GM19463 (cell line): ENCODE data around the gene PPP4R3C.
A peak's percentile ranks its signal among the peaks of the same experiment; 100 is the strongest.
"Not testable (repeated sequence)": the region's sequence is repeated elsewhere in the genome, so short reads cannot be mapped to it uniquely, and the experiment has no call there.

ENCODE experiments used
- ATAC-seq: cut with Tn5 transposase; IDR thresholded peaks from one replicate; pipeline ENCODE4 v1.9.1; 2021; ENCODE audit warnings: mild to moderate bottlenecking, moderate library complexity; ENCODE audit not compliant: unreplicated experiment

The PPP4R3C gene

DNA sequence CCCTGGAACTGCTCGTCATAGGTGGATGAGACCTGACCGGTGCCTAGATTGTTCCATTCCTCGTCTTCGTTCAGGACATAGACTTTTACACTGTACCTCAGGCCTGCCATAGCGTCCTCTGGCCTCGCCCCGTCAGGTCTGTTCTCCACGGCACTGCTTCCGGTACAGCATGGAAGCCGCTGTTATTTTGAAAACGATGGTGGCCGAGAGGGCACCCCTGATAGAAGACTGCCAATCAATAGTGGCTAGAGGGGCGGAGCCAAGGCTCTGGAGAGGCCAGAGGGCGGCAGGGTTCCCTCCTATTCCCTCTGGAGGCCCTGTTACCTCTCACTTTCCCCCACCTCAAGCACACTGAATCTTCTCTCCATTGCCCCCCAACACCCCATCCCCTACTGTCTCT lies at the start of gene PPP4R3C:
Gene PPP4R3C (minus strand): TSS at position 155 of the 400 bp plus-strand sequence. CDS start 45 bp downstream, at position 110.
- no peak for ATAC-seq

DNA sequence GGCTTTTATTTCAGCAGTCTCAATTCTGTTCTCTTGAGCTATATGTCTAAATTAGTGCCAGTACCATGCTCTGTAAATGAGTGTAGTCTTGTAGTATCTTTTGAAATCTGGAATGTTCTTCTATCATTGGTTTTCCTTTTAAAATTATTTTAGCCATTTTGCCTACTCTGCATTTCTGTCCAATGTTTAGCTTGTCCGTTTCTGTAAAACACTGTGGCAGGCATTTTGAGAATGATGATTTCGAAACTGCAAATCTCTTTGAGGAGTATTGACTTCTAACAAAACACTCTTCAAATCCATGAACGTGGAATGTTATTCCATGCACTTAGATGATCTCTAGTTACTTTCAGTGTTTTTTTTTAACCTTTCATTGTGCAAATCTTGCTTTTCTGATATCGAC lies 28.3 kb upstream of the PPP4R3C start:
- ATAC-seq: no peak

DNA sequence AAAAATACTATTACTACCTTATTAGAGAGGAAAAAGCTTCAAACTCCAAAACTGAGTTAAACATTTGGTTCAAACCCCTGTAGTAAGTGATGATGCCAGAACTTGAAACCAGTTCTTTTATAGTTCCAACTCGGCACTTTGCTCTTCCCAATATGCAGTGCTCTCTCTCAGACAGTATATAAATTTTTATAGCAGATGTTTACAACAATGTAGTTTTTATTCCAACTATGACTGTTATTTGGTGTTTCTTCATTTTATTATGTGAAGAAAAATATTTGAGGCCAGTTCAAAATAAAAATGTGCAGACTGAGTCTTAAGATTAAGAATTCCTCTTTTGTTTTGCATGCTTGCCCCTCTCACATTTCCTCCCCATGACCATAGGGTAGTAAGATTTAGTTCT lies 2.9 kb upstream of the PPP4R3C start:
- no peak for ATAC-seq

DNA sequence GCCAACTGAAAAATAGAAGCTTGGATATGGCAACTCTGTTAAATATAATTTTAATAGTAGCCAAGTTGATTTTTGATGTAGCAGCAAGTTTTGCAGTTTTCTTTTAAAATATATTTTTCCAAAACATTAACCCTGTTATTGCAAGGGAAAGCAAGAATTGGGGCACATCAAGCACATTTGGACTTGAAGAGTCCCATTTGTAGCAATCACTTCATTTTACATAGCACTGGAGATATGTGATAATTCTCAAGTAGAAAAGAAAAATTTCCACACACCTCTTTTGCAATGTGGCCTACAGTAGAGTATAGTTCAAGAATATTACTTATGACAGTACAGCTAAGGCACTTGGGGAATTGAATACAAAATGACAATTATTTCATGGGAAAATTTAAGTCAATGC lies 1.9 kb upstream of the PPP4R3C start:
- no peak for ATAC-seq

DNA sequence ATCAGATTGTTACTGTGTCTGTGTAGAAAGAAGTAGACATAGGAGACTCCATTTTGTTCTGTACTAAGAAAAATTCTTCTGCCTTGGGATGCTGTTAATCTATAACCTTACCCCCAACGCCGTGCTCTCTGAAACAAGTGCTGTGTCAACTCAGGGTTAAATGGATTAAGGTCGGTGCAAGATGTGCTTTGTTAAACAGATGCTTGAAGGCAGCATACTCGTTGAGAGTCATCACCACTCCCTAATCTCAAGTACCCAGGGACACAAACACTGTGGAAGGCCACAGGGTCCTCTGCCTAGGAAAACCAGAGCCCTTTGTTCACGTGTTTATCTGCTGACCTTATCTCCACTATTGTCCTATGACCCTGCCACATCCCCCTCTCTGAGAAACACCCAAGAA lies 4.0 kb downstream of the PPP4R3C start:
- ATAC-seq: not testable (repeated sequence)

DNA sequence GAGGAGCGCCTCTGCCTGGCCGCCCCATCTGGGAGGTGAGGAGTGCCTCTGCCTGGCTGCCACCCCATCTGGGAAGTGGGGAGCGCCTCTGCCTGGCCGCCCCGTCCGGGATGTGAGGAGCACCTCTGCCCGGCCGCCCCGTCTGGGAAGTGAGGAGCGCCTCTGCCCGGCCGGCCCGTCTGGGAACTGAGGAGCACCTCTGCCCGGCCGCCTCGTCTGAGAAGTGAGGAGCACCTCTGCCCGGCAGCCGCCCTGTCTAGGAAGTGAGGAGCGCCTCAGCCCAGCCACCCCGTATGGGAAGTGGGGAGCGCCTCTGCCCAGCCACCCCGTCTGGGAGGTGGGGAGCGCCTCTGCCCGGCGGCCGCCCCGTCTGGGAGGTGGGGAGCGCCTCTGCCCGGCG lies 4.6 kb downstream of the PPP4R3C start:
- not testable (repeated sequence) for ATAC-seq

DNA sequence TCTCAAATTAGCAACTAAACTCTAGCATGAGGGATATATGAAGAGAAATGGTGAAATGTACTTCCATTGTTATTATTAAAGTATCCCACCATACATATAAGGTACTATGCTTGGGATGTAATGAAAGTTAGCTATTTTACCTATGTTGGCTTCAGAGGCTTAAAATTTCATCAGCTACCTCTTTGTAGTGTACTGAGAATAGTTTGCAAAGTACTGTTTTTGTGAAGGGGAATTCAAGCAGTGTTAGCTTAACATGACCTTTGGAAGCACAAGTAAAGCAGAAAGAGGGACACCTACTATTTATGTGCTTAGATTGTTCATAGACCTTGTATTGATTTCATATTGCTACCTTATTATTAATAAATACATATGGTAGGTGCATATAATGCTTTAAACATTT lies 11.8 kb downstream of the PPP4R3C start:
- no peak for ATAC-seq

DNA sequence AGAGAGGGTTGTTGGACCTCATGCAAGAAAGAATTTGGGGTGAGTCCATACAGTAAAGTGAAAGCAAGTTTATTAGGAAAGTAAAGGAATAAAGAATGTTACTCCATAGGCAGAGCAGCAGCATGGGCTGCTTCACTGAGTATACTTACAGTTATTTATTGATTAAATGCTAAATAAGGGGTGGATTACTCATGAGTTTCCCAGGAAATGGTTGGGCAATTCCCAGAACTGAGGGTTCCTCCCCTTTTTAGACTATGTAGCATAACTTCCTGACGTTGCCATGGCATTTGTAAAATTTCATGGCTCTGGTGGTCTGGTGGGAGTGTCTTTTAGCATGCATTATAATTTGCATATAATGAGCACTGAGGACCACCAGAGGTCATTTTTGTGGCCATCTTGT lies 16.7 kb downstream of the PPP4R3C start:
- no peak for ATAC-seq

DNA sequence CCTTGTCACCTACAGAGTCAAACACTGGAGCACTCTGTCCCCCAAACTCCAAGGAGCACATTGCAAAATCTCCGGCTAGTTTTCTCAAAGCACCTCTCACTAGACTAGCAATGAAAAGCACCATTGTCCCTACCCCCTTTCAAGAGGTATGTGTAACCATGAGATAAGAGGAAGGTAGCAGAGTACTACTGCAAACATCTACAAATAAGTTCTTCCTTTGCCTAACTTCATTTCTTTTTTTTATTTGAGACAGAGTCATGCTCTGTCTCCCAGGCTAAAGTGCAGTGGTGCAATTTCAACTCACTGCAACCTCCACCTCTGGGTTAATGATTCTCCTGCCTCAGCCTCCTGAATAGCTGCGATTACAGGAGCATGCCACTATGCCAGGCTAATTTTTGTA lies 17.7 kb downstream of the PPP4R3C start:
- ATAC-seq: no peak

DNA sequence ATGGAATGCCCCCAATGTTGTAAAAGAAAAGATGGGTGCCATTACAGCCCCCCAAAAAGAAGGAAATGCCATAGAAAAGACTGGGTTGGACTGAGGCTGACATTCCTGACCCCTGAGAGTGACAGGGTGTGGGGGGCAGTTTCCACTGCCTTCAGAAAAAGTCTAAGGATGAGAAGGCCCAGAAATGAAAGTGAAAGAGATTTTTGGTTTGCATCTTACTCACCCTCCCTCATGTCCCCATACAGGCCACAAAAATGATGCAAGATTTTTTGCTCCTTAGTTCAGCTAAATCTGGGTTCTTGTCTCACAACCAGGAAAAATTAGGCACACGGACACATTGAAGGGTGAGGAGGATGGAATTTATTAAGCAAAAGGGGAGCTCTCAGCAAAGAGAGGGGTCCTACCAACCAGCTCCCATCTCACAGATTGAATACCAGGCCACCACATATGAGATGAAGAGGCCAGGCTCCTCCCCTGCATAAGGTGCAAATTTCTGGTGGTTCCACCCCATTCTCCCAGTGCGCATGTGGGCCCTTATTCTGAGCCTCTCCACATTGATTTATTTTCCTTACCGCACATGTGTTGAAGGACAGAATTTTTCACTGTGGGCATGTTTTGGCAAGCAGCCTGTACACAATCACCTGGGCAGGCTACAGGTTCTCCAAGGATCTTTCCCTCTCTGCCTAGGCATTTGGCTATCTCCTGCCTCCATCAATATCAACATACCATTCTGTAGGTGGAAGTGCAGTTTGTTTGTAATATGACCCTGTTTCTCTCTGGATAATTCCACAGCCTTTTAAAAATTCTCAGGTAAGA lies 18.8 kb downstream of the PPP4R3C start:
- ATAC-seq: peak; percentile 86

DNA sequence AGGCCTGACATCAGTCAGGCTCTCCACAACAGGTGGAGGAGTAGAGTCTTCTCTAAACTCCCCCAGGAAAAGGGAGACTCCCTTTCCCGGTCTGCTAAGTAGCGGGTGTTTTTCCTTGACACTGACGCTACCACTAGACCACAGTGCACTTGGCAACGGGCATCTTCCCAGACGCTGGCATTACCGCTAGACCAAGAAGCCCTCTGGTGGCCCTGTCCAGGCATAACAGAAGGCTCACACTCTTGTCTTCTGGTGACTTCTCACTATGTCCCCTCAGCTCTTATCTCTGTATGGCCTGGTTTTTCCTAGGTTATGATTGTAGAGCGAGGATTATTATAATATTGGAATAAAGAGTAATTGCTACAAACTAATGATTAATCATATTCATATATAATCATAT lies 20.7 kb downstream of the PPP4R3C start:
- not testable (repeated sequence) for ATAC-seq

DNA sequence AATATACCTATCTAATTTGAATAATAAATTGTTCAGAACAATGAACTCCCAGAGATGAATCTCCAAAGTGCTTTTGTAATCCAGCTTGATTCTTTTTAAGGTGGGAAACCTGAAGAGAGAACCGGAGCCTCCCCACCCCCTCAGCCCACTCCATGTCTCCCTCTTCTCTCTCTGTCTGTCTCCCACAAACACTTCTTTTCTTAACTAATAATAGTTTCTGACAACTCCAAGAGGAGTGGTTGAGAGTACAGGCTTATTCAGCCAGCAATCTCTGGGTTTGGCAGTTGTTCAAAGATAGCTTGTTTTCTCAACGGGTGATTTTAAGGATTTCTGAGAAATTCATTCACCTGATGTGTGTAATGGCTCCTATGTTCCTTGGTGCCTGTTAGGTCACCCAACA lies 23.4 kb downstream of the PPP4R3C start:
- ATAC-seq: no peak

DNA sequence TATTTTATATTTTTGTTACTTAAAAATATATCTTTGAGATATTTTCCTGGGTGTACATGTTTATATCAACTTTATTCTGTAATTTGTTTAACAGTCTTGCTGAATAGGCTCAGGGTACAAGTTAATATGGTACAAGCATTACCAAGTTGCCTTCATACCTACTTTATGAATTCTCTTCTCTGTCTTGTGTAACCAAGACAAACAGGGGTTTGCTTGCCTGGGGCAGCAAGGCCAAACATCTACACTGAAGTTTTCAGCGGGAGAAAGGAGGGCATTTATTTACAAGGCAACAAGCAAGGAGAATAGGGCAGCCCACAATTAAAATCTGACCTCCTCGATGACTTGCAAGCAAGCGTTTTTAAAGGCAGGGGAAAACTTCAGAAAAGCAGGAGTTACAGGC lies 24.2 kb downstream of the PPP4R3C start:
- ATAC-seq: no peak

DNA sequence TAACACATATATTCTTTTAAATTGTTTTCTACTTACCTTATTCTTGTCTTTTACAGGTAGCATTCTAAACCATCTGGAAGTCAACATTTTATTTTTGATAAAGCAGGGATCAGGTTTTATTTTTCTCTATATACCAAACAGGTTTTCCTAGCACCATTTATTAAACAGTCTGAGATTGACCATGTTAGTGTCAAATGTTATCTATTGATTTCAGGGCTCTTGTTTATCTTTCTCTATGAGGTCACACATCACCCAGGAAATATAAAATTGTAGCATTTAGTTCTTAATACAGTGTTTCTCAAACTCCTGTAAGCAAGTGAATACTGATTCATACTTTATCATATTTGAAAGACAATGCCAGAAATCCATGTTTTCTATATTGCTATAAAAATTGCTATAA lies 28.1 kb downstream of the PPP4R3C start:
- ATAC-seq: no peak
